ENCODE measurements around the gene CHIT1.

GRCh38 chr1:203271962-203272632 is 42.6 kb upstream of the CHIT1 start:
- TF ChIP-seq, protein P1, sequence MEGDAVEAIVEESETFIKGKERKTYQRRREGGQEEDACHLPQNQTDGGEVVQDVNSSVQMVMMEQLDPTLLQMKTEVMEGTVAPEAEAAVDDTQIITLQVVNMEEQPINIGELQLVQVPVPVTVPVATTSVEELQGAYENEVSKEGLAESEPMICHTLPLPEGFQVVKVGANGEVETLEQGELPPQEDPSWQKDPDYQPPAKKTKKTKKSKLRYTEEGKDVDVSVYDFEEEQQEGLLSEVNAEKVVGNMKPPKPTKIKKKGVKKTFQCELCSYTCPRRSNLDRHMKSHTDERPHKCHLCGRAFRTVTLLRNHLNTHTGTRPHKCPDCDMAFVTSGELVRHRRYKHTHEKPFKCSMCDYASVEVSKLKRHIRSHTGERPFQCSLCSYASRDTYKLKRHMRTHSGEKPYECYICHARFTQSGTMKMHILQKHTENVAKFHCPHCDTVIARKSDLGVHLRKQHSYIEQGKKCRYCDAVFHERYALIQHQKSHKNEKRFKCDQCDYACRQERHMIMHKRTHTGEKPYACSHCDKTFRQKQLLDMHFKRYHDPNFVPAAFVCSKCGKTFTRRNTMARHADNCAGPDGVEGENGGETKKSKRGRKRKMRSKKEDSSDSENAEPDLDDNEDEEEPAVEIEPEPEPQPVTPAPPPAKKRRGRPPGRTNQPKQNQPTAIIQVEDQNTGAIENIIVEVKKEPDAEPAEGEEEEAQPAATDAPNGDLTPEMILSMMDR (conservative IDR thresholded peaks at IDR 0.05; ENCODE audit: low read length): no peak
- TF ChIP-seq EZH2phosphoT487 (IDR thresholded peaks at IDR 0.05; ENCODE audit: borderline replicate concordance, low read depth, low read length): no peak

All from OCI-LY7 (cell line).